ENCODE data around the gene FAM50B.

- TF ChIP-seq POLR2A (IDR thresholded peaks at IDR 0.05) (no peak), CTCF (IDR thresholded peaks at IDR 0.05) (no peak)
Observed at GRCh38 chr6:3876866-3877265, 27.7 kb downstream of the FAM50B start.
